GM18519 (cell line): ENCODE data around the gene PHYKPL.
"Not testable (repeated sequence)": the region's sequence is repeated elsewhere in the genome, so short reads cannot be mapped to it uniquely, and the experiment has no call there.

Source experiments
- ATAC-seq: cut with Tn5 transposase; IDR thresholded peaks from one replicate; pipeline ENCODE4 v1.9.1; 2021; ENCODE audit warnings: mild to moderate bottlenecking, moderate library complexity; ENCODE audit not compliant: unreplicated experiment, low FRiP score

The PHYKPL gene

DNA sequence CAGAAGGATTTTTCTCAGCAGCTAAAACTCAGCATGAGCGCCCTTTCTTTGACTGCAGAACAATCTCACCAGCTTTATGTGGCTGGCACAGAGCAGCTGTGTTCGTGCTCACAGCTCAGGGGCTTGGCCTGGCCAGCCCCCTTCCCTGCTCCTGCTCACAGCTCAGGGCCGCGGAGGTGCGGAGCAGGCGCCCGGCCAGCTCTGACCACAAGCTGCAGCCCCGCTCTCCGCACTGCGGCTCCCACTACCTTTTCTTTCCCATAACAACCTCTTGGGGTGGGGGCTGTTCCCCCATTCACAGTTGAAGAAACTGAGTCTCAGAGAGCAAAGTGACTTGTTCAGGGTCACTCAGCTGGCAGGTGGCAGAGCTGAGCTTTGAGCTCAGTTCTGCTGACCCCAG, 34.0 kb upstream of the PHYKPL start:
- no peak for ATAC-seq

DNA sequence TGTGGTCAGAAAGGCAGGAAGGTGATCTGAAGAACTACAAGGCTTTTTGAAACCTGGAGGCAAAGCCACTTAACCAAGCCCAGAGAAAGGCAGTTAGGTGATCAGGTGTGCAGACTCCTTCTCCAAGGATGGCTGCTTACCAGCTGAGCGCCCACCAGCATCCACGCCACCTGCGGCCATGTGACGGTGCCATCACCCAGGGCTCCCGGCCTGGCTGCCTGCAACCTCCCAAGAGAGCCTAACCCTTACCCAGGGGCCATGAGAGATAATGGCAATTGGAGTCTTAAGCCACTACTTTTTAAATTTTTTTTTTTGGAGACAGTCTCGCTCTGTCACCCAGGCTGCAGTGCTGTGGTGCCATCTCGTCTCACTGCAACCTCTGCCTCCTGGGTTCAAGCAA, 33.1 kb upstream of the PHYKPL start:
- ATAC-seq = no peak

GRCh38 chr5:178264044-178264443, 31.4 kb upstream of the PHYKPL start:
- ATAC-seq = no peak

- ATAC-seq = no peak
Observed at GRCh38 chr5:178261666-178262600, 29.3 kb upstream of the PHYKPL start.

- no peak for ATAC-seq
Observed at GRCh38 chr5:178259623-178260536, 27.3 kb upstream of the PHYKPL start.

GRCh38 chr5:178257650-178258049, 25.0 kb upstream of the PHYKPL start:
- ATAC-seq = no peak

- ATAC-seq = no peak
Observed at GRCh38 chr5:178256746-178257145, 24.1 kb upstream of the PHYKPL start.

DNA sequence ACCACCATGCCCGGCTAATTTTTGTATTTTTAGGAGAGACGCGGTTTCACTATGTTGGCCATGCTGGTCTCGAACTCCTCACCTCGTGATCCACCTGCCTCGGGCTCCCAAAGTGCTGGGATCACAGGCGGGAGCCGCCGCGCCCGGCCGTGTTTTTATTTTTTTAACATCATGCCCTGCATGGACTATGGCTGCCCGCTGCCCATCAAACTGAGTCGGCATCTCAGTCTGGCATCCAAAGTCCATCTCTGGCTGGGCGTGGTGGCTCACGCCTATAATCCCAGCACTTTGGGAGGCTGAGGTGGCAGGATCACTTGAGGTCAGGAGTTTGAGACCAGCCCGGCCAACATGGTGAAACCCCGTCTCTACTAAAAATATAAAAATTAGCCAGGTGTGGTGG, 21.0 kb upstream of the PHYKPL start:
- ATAC-seq = not testable (repeated sequence)

DNA sequence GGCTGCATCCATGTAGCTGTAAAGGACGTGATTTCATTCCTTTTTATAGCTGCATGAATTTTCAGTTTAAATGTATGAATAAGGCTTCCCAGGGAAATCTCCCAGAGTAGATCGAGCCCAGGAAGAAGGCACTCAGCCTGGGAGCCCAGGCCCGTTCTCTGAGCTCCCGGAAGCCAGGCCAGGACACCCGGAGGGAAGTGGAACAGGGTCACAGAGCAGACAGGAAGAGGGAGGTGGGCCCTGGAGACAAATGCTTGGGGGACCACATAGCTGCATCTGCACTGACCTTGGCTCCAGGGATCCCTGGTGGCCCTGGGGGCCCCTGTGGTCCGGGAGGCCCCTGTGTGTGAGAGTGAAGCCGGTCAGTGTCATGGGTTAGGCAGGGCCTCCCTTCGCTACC, 19.7 kb upstream of the PHYKPL start:
- no peak for ATAC-seq

GRCh38 chr5:178250263-178250662, 17.7 kb upstream of the PHYKPL start:
- ATAC-seq = no peak

GRCh38 chr5:178249191-178249989, 16.8 kb upstream of the PHYKPL start:
- ATAC-seq = no peak

GRCh38 chr5:178248750-178249149, 16.1 kb upstream of the PHYKPL start:
- ATAC-seq = no peak

GRCh38 chr5:178247481-178248456, 15.2 kb upstream of the PHYKPL start:
- ATAC-seq = no peak

DNA sequence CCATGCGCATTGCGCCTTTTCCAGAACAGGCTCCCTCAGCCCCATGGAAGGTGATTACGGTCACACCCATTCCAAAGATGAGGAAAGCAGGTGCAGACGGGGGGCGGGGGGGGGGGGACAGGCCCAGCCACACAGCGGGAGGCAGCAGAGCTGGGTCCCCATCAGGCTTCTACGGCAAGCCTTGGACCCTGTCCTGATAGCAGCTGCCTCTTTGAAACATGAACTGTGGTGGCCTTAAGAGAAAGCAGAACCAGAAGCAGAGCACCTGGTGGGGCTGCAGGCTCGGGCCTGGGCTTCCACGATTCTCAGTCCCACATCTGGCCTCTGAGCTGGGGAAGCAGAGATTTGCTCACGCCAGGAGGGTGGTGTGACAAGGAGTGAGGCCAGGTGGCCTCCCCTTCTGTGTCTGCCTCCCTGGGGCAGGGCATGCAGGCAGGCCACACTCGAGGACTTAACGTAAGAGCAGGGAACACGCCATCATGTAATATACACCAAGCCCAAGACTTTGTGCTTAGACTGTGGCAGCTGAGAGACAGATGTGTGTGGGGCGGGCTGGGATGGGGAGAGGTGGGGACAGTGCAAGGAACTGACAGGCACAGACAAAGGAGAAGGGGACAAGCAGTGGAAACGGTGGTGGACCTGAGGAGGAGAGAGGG, 14.2 kb upstream of the PHYKPL start:
- no peak for ATAC-seq

DNA sequence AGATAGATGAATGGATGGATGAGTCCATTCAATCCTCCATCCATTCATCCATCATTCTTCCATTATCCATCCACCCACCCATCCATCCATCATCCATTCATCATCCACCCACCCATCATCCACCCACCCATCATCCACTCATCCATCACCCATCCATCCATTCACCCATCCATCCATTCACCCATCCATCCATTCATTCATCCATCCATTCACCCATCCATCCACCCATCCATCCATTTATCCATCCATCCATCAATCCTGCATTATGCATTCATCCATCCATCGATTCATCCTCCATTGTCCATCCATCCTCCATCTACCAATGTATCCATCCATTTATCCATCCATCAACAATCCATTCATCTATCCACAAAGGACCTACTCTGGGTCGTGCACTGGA, 12.8 kb upstream of the PHYKPL start:
- no peak for ATAC-seq

DNA sequence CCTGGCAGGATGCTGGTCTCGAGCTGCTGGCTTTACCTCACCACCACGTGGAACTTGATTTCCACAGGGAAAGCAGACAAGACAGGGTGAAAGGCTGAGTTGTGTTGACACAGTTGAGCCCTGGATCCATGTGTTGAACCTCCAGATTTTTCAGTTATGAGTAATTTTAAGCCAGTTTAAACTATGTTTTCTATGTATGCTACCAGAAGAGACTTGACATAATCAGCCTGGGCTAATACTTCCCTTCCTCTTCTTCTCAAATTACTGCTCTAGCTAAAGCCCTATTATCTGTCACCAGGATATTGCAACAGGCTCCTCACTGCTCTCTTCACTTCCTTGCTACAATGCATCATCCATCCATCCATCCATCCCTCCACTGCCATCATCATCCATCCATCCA, 12.0 kb upstream of the PHYKPL start:
- ATAC-seq = no peak

GRCh38 chr5:178242416-178242815, 9.8 kb upstream of the PHYKPL start:
- ATAC-seq = no peak

GRCh38 chr5:178241688-178242231, 9.2 kb upstream of the PHYKPL start:
- no peak for ATAC-seq

DNA sequence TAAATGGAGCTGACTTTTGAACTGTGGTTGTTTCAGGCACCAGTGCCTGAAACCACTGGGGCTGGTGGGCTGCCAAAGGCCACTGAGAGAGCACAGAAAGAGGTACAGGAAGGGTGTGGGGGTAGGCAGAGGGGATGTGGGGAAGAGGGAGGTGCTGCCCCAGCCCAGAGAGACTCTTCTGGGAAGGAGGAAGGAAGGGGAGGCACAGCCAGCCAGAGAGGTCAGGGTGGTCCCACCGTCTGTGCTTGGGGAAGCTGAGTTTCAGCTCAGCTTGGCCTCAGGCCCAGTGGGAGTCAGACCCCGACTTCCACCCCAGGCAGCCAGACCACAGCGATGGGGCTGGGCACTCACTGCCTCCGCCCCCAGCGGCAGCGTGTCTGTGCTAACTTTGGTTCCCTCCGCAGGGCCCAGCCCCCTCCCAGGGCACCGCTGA, 8.6 kb upstream of the PHYKPL start:
- no peak for ATAC-seq
